A673 (cell line): Measurements from ENCODE around the gene EXOC2. TPM values are rescaled to one million over a fixed set of nuclear protein-coding genes. Genes with fewer than 3 reads are reported as not detected.

Experiments used
- BruUV-seq: library from RNA; stranded (reverse); fragments of 400-500 nt; replicated peaks from 2 replicates; lab custom pipeline; 2021; lab: Mats Ljungman, UMichigan
- CTCF ChIA-PET: fragments of 300-600 bp; sonication (Branson Sonifier 250); formaldehyde crosslinking; loops from one replicate; lab custom pipeline; 2022; ENCODE audit warnings: antibody characterized with exemption; lab: Charles Lee
- POLR2A ChIA-PET: fragments of 300-600 bp; sonication (Branson Sonifier 250); formaldehyde crosslinking; loops from one replicate; lab custom pipeline; 2022; ENCODE audit warnings: antibody characterized with exemption; ENCODE audit not compliant: low non-redundant PET; lab: Charles Lee
- DNase-seq: peaks from one replicate; pipeline ENCODE4 v3.0.0-alpha.2; 2015; ENCODE audit warnings: low spot score
- H3K27ac ChIP-seq: fragments of 200-600 bp; sonication (generic); 2 replicates; pipeline ENCODE4 v1.5.1; 2016; ENCODE audit warnings: mixed run types, low read depth, mild to moderate bottlenecking, mixed read lengths, antibody characterized with exemption, low read length; ENCODE audit not compliant: poor library complexity, severe bottlenecking
- H3K27me3 ChIP-seq: fragments of 200-600 bp; sonication (generic); replicated peaks from 2 replicates; pipeline ENCODE4 v1.6.1; 2017; ENCODE audit warnings: mixed run types, low read depth, mild to moderate bottlenecking, mixed read lengths, antibody characterized with exemption, low read length; ENCODE audit not compliant: insufficient read depth, poor library complexity
- H3K36me3 ChIP-seq: fragments of 200-600 bp; sonication (generic); 2 replicates; pipeline ENCODE4 v1.6.1; 2016; ENCODE audit warnings: mixed run types, mild to moderate bottlenecking, mixed read lengths, antibody characterized with exemption, low read length; ENCODE audit not compliant: insufficient read depth, poor library complexity, severe bottlenecking
- H3K4me1 ChIP-seq: fragments of 200-600 bp; sonication (generic); 2 replicates; pipeline ENCODE4 v1.6.1; 2017; ENCODE audit warnings: mixed run types, mild to moderate bottlenecking, mixed read lengths, antibody characterized with exemption, low read length; ENCODE audit not compliant: insufficient read depth, poor library complexity, severe bottlenecking
- H3K4me3 ChIP-seq: fragments of 200-600 bp; sonication (generic); 2 replicates; pipeline ENCODE4 v1.5.1; 2016; ENCODE audit warnings: low read depth, mixed run types, mild to moderate bottlenecking, mixed read lengths, low read length; ENCODE audit not compliant: poor library complexity, severe bottlenecking
- H3K9me3 ChIP-seq: fragments of 200-600 bp; sonication (generic); 2 replicates; pipeline ENCODE4 v1.6.1; 2016; ENCODE audit warnings: mixed run types, low read depth, mild to moderate bottlenecking, mixed read lengths, antibody characterized with exemption, low read length; ENCODE audit not compliant: poor library complexity, severe bottlenecking
- EZH2 ChIP-seq: fragments of 200-600 bp; sonication (generic); IDR thresholded peaks from 2 replicates; pipeline ENCODE4 v1.6.1; 2017; ENCODE audit warnings: borderline replicate concordance, low read depth, mild to moderate bottlenecking, mixed read lengths, antibody characterized with exemption, low read length; ENCODE audit not compliant: poor library complexity, severe bottlenecking
- intact Hi-C: fragments of 100-400 bp; cut with micrococcal nuclease; formaldehyde crosslinking; loops from one replicate; pipeline ENCODE4 v1.10.0; 2022; ENCODE audit not compliant: unreplicated experiment
- total RNA-seq: library from RNA; stranded (reverse); gene quantifications from 2 replicates; pipeline ENCODE4 v1.2.3, GENCODE V29; 2021
- TF ChIP-seq, protein P1 (sequence below): fragments of 300-800, 200-600 bp; sonication (generic); conservative IDR thresholded peaks from 2 replicates; pipeline ENCODE4 v1.5.1; 2017; ENCODE audit warnings: low read depth, mild to moderate bottlenecking, antibody characterized with exemption, low read length, moderate library complexity, mixed read lengths

The EXOC2 gene
- total RNA-seq, 1 experiment from 2014 or later, result 22.4 TPM

DNA sequence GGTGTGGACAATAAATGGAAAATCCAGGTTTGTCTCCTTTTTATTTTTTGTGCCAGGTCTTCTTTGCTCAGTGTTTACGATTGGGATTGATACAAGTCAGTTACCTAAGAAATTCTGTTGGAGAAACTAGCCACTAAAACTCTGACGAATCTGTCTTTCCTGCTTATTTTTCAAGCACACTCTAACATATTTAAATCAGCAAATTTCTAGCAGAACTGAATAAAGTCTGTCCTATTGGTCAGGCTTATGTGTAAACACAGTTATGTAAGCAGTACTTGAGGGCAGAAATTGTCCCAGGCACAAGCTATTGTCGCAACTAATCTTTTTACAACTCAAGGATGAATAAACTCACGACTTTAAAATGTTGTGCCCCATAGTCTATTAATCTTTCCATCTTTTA is 12.1 kb upstream of the EXOC2 start:
- CTCF ChIA-PET, result no interaction called here
- DNase-seq, result no peak
- no peaks in the 10 kb centered on the region for H3K36me3 ChIP-seq
- TF ChIP-seq, protein P1, sequence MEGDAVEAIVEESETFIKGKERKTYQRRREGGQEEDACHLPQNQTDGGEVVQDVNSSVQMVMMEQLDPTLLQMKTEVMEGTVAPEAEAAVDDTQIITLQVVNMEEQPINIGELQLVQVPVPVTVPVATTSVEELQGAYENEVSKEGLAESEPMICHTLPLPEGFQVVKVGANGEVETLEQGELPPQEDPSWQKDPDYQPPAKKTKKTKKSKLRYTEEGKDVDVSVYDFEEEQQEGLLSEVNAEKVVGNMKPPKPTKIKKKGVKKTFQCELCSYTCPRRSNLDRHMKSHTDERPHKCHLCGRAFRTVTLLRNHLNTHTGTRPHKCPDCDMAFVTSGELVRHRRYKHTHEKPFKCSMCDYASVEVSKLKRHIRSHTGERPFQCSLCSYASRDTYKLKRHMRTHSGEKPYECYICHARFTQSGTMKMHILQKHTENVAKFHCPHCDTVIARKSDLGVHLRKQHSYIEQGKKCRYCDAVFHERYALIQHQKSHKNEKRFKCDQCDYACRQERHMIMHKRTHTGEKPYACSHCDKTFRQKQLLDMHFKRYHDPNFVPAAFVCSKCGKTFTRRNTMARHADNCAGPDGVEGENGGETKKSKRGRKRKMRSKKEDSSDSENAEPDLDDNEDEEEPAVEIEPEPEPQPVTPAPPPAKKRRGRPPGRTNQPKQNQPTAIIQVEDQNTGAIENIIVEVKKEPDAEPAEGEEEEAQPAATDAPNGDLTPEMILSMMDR, result no peak
- no peak for TF ChIP-seq EZH2
- H3K27me3 ChIP-seq, result peaks cover 58% of the 10 kb centered on the region
- BruUV-seq, result no TSS peak
- H3K27ac ChIP-seq, result no peak overlapping the region
- POLR2A ChIA-PET, result no interaction called here
- no peaks in the 10 kb centered on the region for H3K4me1 ChIP-seq
- H3K4me3 ChIP-seq, result no peak overlapping the region
- H3K9me3 ChIP-seq, result no peaks in the 10 kb centered on the region
- intact Hi-C loops, result no loop called here

DNA sequence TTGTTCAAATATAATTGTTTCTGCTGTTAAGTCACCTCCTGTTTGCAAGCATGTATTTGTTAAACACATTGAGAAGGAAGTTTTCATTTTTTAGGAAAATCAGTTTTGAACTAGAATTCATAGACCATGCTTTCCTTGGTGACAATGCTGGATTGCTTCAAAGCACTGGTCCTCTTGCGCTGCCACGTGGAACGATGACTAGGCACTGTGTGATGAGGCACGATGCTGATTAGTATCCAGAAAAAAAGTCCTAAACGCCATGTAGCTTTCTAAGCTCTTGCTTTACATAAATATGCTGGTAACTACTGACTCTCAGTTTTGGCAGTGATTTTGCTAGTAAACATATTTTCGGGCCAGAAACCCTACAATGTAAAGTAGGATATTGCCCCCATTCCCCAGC is 11.1 kb upstream of the EXOC2 start:
- CTCF ChIA-PET, result no interaction called here
- intact Hi-C loops, result no loop called here
- H3K4me3 ChIP-seq, result no peak overlapping the region
- TF ChIP-seq EZH2, result no peak
- TF ChIP-seq, protein P1, result no peak
- H3K36me3 ChIP-seq, result no peaks in the 10 kb centered on the region
- DNase-seq, result no peak
- POLR2A ChIA-PET, result no interaction called here
- no TSS peak for BruUV-seq
- no peaks in the 10 kb centered on the region for H3K4me1 ChIP-seq
- no peak overlapping the region for H3K27ac ChIP-seq
- no peaks in the 10 kb centered on the region for H3K9me3 ChIP-seq
- peaks cover 48% of the 10 kb centered on the region for H3K27me3 ChIP-seq

DNA sequence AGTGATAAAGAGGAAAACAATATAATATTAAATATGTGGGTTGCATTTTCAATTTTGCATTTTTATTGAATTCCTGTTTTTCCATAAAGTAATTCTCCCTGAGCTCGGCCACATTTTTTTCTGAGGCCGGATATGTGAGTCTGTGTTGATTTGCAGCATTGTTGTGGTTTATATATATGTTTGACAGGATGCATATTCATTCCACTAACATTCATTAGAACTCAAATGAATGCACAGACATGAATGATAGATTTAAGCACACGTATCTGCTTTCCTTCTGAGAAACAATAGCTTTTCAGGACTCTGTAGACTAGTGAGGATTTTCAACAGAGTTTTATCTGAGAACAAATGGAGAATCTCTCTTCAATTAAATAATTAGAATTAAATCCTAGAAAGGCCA is 10.6 kb upstream of the EXOC2 start:
- H3K4me1 ChIP-seq, result no peaks in the 10 kb centered on the region
- no peaks in the 10 kb centered on the region for H3K36me3 ChIP-seq
- no peak for DNase-seq
- ChIA-PET CTCF (no interaction called here), POLR2A (no interaction called here)
- intact Hi-C loops, result no loop called here
- H3K9me3 ChIP-seq, result no peaks in the 10 kb centered on the region
- H3K27ac ChIP-seq, result no peak overlapping the region
- TF ChIP-seq, protein P1, result no peak
- TF ChIP-seq EZH2, result no peak
- no peak overlapping the region for H3K4me3 ChIP-seq
- H3K27me3 ChIP-seq, result peaks cover 45% of the 10 kb centered on the region
- BruUV-seq, result no TSS peak
